Testis (tissue), 3 donors: ENCODE measurements around the gene PPM1E. TPM values are rescaled to one million over a fixed set of nuclear protein-coding genes. Genes with fewer than 3 reads are reported as not detected.
"Not testable (repeated sequence)": the region's sequence is repeated elsewhere in the genome, so short reads cannot be mapped to it uniquely, and the experiment has no call there.

Experiments
- DNase-seq: peaks from one replicate; pipeline ENCODE4 v3.0.0-alpha.2; 2019
- H3K27ac ChIP-seq, 2 donors: fragments of 200-600 bp; sonication (generic); one replicate each; pipeline ENCODE4 v1.5.1; 2019
- H3K27me3 ChIP-seq: fragments of 200-600 bp; sonication (generic); one replicate; pipeline ENCODE4 v1.5.1; 2019
- H3K36me3 ChIP-seq: fragments of 200-600 bp; sonication (generic); one replicate; pipeline ENCODE4 v1.5.1; 2017; ENCODE audit warnings: low read depth; ENCODE audit errors: missing control alignments
- H3K4me1 ChIP-seq: fragments of 200-600 bp; sonication (generic); one replicate; pipeline ENCODE4 v1.5.1; 2019
- H3K4me3 ChIP-seq, 2 donors: fragments of 200-600 bp; sonication (generic); one replicate each; pipeline ENCODE4 v1.5.1; 2017 to 2019
- H3K9me3 ChIP-seq: fragments of 200-600 bp; sonication (generic); one replicate; pipeline ENCODE4 v1.5.1; 2017
- POLR2A ChIP-seq: fragments of 450-650 bp; IDR thresholded peaks from one replicate; pipeline ENCODE4 v1.6.1; 2017; ENCODE audit warnings: antibody characterized with exemption, mild to moderate bottlenecking, moderate library complexity
- WGBS, 2 donors: methylation state at CpG; one replicate each; pipeline ENCODE4 v1.1.5; 2018; 5-methylcytosine and 5-hydroxymethylcytosine counted together
- intact Hi-C: fragments of 100-400 bp; cut with DNase I; formaldehyde crosslinking; loops from one replicate; pipeline ENCODE4 v1.15.1; 2023; ENCODE audit warnings: low total_unique reads
- polyA plus RNA-seq: library from polyadenylated mRNA; stranded (reverse); fragments of 350-450 nt; fragmentation: Illumina TruSeq; extraction: RNeasy Lipid Tissue Mini Kit (QIAGEN cat#74804); gene quantifications from one replicate; pipeline ENCODE4 v1.2.3, GENCODE V29; 2014; ENCODE audit warnings: low read depth, low replicate concordance; ENCODE audit not compliant: insufficient read depth
- total RNA-seq, 2 donors: library from RNA; depleted of rRNA; stranded (reverse); fragments of >200 nt; gene quantifications; one replicate each; pipeline ENCODE4 v1.2.3, GENCODE V29; 2016
- TF ChIP-seq, protein P1 (sequence below), 3 experiments: fragments of 450-650 bp in 2 of 3; fragments of 200-600 bp in 1 of 3; sonication (generic) in 1 of 3; IDR thresholded peaks; one replicate each; pipeline ENCODE4 v1.5.1; 2016 to 2019; ENCODE audit warnings: antibody characterized with exemption in 3 of 3, mild to moderate bottlenecking in 2 of 3, moderate library complexity in 1 of 3

The PPM1E gene
- total and polyA plus RNA-seq, 3 donors from 2014 or later = 8.1 to 16.7 (median 13.5) TPM

DNA sequence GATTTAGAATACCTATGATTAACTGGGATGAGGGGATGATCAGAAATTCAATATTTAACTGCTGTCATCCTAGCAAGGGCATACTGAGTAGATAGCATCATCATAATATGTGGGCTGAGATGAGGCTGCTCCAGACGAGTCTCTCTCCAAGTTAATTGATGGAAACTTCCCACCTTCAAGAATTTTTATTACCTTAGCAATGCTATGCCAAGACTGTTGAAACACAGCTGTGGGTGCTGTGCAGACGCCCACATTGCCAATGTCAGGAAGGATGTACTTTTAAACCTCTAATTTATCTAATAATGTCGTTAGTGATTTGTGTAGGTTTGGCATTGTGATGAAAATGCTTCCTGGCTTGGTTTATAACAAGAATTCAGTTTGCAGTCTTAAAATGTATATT is 180.6 kb downstream of the PPM1E start:
- no peaks in the 10 kb centered on the region for H3K27me3 ChIP-seq
- intact Hi-C loops = no loop called here
- H3K36me3 ChIP-seq = no peaks in the 10 kb centered on the region
- 39 to 45% methylated on average over 3 of the region's 3 CpGs for WGBS, 2 donors
- no peaks in the 10 kb centered on the region for H3K9me3 ChIP-seq
- no peaks in the 10 kb centered on the region for H3K4me1 ChIP-seq
- no peak overlapping the region for H3K4me3 ChIP-seq
- H3K27ac ChIP-seq = no peak overlapping the region
- DNase-seq = no peak
- TF ChIP-seq, protein P1, sequence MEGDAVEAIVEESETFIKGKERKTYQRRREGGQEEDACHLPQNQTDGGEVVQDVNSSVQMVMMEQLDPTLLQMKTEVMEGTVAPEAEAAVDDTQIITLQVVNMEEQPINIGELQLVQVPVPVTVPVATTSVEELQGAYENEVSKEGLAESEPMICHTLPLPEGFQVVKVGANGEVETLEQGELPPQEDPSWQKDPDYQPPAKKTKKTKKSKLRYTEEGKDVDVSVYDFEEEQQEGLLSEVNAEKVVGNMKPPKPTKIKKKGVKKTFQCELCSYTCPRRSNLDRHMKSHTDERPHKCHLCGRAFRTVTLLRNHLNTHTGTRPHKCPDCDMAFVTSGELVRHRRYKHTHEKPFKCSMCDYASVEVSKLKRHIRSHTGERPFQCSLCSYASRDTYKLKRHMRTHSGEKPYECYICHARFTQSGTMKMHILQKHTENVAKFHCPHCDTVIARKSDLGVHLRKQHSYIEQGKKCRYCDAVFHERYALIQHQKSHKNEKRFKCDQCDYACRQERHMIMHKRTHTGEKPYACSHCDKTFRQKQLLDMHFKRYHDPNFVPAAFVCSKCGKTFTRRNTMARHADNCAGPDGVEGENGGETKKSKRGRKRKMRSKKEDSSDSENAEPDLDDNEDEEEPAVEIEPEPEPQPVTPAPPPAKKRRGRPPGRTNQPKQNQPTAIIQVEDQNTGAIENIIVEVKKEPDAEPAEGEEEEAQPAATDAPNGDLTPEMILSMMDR (IDR thresholded peaks at IDR 0.05) = no peak
- TF ChIP-seq POLR2A = no peak

DNA sequence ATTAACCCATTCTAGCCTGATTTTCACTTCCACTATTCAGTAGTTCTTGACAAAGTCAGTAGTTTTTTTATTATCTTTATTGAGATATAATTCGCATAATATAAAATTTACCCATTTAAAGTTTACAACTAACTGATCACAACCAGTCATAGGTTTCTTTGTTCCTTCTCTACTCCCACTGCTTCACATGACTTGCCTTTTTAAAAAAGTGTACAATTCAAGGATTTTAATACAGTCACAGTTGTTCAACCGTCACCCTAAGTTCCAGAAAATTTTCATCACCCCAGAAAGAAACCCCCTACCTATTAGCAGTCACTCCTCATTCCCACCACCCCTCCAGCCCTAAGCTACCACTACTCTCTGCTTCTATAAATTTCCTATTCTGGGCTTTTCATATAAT is 188.5 kb downstream of the PPM1E start:
- Histone ChIP-seq H3K36me3 (no peaks in the 10 kb centered on the region), H3K4me3 (no peak overlapping the region), H3K4me1 (no peaks in the 10 kb centered on the region), H3K9me3 (no peaks in the 10 kb centered on the region), H3K27ac (no peak overlapping the region), H3K27me3 (no peaks in the 10 kb centered on the region)
- 78 to 82% methylated on average over 2 of the region's 2 CpGs for WGBS, 2 donors
- TF ChIP-seq POLR2A = no peak
- TF ChIP-seq, protein P1 (IDR thresholded peaks at IDR 0.05) = no peak
- intact Hi-C loops = no loop called here
- no peak for DNase-seq

DNA sequence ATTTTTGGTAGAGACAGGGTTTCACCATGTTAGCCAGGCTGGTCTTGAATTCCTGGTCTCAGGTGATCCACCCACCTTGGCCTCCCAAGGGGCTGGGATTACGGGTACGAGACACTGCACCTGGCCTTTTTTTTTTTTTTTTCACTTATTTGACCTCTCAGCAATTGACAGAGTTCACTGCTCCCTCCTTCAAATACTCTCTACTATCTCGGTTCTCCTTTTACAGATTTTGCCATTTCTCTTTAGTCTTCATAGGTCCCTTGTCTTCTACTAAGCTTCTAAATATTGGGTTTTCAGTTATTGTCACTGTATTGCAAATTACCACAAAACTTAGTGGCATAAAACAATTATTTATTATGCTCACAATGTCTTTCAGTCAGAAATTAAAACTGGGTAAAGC is 191.8 kb downstream of the PPM1E start:
- no peaks in the 10 kb centered on the region for H3K4me1 ChIP-seq
- 91 to 98% methylated on average over 3 of the region's 3 CpGs for WGBS, 2 donors
- H3K36me3 ChIP-seq = no peaks in the 10 kb centered on the region
- H3K27ac ChIP-seq = no peak overlapping the region
- no peaks in the 10 kb centered on the region for H3K27me3 ChIP-seq
- intact Hi-C loops = no loop called here
- no peak overlapping the region for H3K4me3 ChIP-seq
- no peaks in the 10 kb centered on the region for H3K9me3 ChIP-seq
- no peak for TF ChIP-seq POLR2A
- TF ChIP-seq, protein P1 (IDR thresholded peaks at IDR 0.05) = no peak
- no peak for DNase-seq

DNA sequence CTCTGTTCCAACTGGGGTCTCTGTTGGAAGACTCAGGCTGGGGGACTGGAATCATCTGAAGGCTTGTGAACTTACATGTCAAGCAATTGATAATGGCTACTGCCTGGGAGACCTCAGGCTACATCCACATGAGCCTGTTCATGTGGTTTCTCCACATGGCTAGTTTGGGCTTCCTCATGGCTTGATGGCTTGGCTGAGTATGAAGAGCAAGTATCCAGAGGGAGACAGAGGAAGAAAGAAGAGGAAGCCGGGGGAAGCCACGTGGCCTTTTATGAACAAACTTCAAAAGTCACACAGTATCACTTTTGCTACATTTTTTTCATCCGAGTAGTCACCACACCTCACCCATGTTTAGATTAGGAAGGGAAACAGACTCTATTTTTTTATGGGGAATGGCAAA is 192.2 kb downstream of the PPM1E start:
- no peak overlapping the region for H3K27ac ChIP-seq
- no peak overlapping the region for H3K4me3 ChIP-seq
- no peaks in the 10 kb centered on the region for H3K36me3 ChIP-seq
- no peak for TF ChIP-seq POLR2A
- TF ChIP-seq, protein P1 (IDR thresholded peaks at IDR 0.05) = no peak
- WGBS, 2 donors = 82 to 86% methylated on average over 3 of the region's 3 CpGs
- DNase-seq = no peak
- H3K27me3 ChIP-seq = no peaks in the 10 kb centered on the region
- intact Hi-C loops = no loop called here
- H3K4me1 ChIP-seq = no peaks in the 10 kb centered on the region
- H3K9me3 ChIP-seq = no peaks in the 10 kb centered on the region

DNA sequence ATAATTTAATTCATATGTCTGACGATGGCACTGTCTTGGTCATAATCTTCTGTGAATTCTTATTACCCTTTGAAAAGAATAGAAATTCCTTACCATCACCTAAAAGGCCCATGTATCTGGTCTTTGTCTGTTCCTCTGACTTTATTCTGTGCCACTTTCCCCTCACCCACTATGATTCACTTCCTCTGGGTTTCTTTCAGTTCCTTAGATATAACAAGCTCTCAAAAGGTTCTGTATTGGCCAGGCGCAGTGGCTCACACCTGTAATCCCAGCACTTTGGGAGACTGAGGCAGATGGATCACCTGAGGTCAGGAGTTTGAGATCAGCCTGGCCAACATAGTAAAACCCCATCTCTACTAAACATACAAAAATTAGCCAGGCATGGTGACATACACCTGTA is 198.7 kb downstream of the PPM1E start:
- WGBS, 2 donors = 86 to 93% methylated on average over 2 of the region's 2 CpGs
- H3K36me3 ChIP-seq, intact Hi-C loops: not testable (repeated sequence)

More for the DNA sequence above, 198.7 kb downstream of the PPM1E start:
- H3K9me3 ChIP-seq, DNase-seq, H3K27me3 ChIP-seq, H3K4me1 ChIP-seq, H3K4me3 ChIP-seq, H3K27ac ChIP-seq: not testable (repeated sequence)
